Left renal cortex interstitium (tissue), 4 donors: ENCODE results near the gene ELMO1. TPM values are rescaled to one million over a fixed set of nuclear protein-coding genes. Genes with fewer than 3 reads are reported as not detected.

ENCODE experiments used
- DNase-seq, 4 donors: peaks; one replicate each; pipeline ENCODE4 v3.0.0-alpha.2; 2013; ENCODE audit warnings: low read depth in 4 of 4, low spot score in 2 of 4, missing footprints in 1 of 4
- polyA plus RNA-seq, 4 donors: library from polyadenylated mRNA; unstranded; fragments of 120-200 nt; gene quantifications; one replicate each; pipeline ENCODE4 v1.2.1, GENCODE V29; 2013; ENCODE audit not compliant: insufficient read length in 4 of 4

Gene ELMO1
- polyA plus RNA-seq, 4 donors: 8.1 to 12.2 (median 9.6) TPM

DNA sequence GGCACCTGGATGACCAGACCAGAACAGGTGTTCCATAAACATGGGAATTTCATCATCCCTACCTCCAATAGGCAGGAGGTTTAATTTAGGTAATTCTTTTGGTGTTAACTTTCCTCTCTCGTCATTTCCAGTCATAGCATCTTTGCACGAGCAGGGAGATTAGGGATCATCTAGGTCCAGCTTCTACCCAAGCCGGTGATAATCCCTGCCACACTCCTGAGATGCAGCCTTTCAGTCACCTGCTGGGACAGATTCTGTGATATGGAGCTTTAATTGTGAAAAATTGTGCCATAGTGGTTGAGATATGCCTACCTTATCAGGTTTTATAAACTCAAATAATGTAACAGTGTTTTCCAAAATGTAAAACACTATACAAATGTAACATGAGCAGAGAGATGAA lies 532.5 kb downstream of the ELMO1 start:
- DNase-seq: no peak

DNA sequence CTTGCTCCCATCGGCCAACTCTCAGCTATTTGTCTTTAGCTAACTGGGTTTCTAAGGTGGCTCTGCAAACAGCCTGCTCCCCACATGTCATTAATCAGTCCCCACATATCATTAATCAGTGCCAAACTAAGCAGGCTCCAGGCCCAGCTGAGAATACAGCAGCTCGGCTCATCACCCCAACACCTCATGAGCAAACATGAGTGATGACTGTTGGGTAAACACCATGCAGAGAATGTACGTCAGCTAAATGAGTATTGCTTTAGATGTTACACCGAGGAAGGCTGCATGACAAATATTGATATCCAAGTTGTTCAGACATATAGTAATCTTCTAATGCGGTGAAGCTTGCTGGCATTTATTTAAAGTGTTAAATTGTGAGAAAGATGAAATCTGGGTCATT lies 536.9 kb downstream of the ELMO1 start:
- no peak for DNase-seq

GRCh38 chr7:36910859-36911258 lies 537.8 kb downstream of the ELMO1 start:
- no peak for DNase-seq

DNA sequence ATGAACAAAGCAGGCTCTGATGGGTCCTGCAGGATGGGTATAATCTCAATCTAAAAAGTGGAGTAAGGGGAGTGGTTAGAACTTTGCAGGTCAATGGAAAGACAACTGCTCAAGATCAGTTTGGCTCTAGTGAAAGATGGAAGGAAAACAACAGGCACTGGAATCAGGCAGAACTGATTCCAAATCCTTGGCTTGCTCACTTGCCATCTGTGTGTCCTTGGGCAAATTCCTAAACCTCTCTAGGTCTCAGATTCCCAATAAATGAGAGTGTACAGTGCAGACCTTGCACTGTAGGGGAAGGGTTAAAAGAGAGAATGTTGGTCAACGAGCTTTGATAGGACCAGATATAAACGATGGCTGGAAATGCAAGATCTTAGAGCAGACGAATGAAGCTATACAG lies 538.3 kb downstream of the ELMO1 start:
- DNase-seq: no peak

DNA sequence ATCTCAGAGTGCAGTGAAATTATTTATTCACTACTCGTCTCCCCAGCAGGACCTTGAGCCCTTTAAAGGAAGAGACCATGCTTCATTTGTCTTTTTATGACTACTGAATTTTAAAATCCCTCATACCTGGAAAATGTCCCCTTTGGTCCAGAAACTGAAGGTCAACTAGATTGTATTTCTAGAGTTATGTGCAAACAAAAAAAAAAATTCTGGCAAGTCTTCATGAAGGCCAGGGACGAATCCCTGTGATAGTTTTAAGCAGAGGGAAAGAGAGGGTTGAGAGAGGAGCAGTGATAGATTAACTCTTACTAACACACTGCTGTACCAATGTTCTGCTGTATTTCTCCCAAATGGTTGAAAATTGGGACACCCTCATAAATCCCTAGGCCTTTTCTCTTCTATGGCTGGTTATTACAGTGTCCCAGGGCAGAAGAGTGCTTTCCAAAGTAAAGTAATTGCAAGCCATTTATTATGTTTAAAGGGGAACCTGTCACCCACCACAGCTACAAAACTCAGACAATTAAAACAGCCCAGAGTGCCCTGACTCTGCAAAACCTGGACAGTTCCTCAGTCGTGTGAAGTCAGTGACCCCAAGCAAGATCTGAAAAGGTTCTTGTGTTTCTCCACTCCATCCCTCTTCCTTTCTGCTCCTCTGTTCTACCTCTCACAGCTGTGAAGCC lies 541.6 kb downstream of the ELMO1 start:
- peak in 1 of 4 donors; percentile 35 for DNase-seq

- DNase-seq: no peak
These were observed 542.2 kb downstream of the ELMO1 start for GRCh38 chr7:36906448-36906847.

- DNase-seq: no peak
These were observed 542.8 kb downstream of the ELMO1 start for GRCh38 chr7:36905841-36906240.

DNA sequence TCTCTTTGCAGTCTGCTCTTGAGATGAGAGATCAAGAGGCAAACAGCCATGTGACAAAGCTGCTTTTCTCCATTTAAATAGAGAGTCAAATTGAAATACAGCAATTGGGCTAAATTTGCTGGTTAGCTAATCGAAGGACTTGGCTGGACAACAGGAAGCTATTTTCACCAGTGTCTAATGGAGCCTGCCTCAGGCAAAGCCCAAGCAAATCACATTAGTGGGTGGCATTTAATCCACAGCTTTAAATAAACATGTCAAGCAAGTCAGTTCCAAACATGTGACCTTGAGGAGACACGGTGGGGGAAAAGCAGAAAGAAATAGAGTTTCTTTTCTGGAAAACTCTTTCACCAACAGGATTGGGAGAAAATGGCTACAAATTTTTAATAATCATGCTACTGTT lies 543.9 kb downstream of the ELMO1 start:
- no peak for DNase-seq

- DNase-seq: no peak
These were observed 544.6 kb downstream of the ELMO1 start for GRCh38 chr7:36904101-36904500.

- DNase-seq: no peak
These were observed 547.5 kb downstream of the ELMO1 start for GRCh38 chr7:36900988-36901710.

- DNase-seq: no peak
These were observed 550.5 kb downstream of the ELMO1 start for GRCh38 chr7:36898186-36898585.

GRCh38 chr7:36896956-36897590 lies 551.6 kb downstream of the ELMO1 start:
- no peak for DNase-seq

DNA sequence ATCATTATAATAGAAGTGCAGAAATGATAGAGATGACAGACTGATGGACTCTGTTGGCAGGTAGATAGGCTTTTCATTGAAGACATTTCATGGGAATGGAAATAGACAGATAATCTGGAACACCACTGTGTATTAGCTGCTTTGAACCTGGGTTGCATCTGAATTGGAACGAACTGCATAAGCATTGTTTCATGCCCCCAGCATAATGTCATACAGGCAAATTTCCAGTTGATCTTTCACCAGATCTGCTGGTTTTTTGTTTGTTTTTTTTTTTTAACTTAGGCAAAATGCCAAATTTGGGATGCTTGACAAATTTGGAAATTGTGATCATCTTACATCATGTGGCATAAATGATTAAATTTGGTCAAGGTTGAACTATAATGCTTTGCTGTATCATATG lies 552.2 kb downstream of the ELMO1 start:
- DNase-seq: no peak

DNA sequence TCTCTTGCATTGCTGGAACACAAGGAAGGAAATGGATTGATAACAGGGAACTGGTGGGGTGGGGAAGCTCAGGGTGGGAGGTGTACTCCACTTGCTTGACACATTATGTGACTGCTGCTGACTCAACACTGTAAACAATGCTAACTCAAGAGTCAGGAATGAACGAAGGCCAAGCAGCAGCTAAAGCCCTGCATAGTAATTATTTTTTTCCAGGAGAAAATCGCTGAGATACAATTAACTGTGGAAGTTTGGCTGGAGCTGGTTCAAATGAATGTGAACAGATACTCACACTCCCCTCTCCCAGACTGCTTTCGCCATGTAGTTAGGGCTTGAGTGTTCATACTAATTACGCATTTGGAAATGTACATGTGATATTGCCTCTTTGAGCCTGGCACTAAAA lies 553.5 kb downstream of the ELMO1 start:
- no peak for DNase-seq

DNA sequence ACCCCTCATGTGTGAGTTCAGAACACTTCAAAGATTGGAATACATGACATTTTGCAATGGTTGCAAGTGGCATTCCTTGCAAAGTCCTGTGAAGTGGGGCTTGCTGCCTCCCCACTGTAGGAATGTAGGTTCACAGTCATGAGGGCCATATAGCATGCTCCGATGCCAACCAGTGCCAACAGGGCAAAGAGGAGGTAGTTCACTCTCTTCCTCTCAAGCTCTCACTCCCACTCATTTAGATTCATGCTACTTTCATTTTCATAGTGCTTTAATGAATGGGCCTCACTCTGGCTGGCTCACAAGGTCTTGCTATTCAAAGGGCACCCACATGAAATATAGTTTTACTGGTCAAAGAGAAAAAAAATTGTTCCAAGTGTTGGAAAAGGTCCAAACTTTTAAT lies 554.5 kb downstream of the ELMO1 start:
- no peak for DNase-seq

DNA sequence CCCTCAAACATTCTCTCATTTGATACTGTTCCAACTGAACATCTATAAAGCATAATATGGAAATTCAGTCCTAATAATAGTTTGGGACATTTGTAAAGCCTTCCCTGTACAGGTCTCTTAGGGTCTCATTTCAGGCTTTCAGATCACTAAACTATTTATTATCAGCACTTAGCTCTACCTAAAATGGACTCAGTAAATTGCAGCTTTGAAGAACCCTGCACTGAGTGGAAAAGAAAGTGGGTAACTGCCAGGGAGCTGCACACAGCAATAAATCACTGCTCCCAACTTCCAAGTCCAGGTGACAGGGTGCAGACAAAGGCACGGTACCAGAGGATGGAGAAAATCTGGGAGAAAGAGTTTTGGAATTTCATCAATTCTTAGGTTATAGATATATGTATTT lies 559.5 kb downstream of the ELMO1 start:
- no peak for DNase-seq

GRCh38 chr7:36887969-36888368 lies 560.7 kb downstream of the ELMO1 start:
- DNase-seq: no peak

DNA sequence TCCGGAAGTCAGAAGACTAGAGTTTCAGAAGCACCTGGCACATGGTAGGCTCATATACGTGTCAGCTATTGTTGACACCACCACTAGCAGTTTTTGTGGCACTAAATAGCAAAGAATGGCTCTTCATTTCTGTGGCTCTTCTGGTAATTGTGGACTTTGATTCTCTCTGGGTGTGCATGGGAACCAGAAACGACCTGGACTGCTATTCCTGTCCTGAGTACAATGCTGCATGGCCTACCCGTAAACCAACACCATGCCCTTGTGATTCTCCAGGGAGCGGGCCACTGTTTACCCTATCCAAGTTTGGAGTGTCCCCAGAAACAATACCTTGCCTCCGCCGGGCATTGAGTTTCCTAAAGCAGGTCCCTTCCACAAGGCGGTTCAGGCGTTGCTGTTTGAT lies 561.4 kb downstream of the ELMO1 start:
- DNase-seq: no peak

GRCh38 chr7:36884910-36885309 lies 563.8 kb downstream of the ELMO1 start:
- DNase-seq: no peak

DNA sequence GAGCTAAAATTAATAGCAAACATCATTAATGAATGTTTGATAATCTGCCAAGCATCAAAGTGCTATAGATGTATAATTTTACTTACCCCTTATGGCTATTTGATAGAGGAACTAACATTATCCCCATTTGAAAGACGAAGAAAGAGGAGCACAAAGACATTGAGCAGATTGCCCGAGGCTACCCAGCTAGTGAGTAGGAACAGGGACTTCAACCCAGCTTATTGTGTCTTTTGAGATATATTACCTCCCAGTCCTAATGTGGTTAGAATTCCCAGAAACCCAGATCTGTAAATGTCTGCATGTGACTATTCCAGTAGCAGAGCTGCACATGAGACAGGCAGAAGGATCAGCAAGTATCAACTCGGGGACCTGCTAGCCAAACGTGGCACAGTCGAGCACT lies 564.3 kb downstream of the ELMO1 start:
- no peak for DNase-seq

DNA sequence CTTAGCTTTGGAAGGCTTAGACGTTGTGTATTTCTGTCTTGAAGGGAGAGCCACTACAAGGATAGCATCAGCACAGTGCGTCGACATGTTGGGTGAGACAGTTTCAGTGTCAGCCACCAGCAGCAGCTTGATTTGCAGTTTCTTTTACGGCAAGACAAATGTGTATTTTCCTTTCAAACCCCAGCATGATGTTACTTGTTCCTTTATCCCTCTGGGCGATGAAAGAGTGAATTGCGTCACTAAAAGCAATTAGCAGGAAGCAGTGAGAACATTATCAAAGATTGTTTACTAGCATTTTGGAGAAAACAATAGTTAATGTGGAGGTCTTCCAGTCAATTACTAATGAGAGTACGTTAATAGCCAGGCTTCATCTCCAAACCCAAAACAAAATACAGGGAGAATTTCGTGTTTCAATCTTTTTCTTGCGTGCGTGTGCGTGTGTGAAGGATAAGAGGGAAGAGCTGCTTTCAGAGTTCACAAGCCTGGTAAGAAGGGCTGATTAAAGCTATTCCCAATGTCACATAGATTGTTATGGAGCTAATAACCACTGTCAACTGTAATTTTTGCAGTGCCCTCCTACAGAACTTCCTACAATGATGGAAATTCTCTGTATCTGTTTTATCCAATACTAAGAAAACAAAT lies 567.3 kb downstream of the ELMO1 start:
- DNase-seq: no peak
